HS-5 (cell line): ENCODE measurements around the gene SLC25A43.
"Not testable (repeated sequence)": the region's sequence is repeated elsewhere in the genome, so short reads cannot be mapped to it uniquely, and the experiment has no call there.

Experiments used
- DNase-seq: peaks from one replicate; pipeline ENCODE4 v3.0.0-alpha.2; 2012; ENCODE audit warnings: low read depth

The SLC25A43 gene

GRCh38 chrX:119468551-119469312, 69.6 kb downstream of the SLC25A43 start:
- no peak for DNase-seq

DNA sequence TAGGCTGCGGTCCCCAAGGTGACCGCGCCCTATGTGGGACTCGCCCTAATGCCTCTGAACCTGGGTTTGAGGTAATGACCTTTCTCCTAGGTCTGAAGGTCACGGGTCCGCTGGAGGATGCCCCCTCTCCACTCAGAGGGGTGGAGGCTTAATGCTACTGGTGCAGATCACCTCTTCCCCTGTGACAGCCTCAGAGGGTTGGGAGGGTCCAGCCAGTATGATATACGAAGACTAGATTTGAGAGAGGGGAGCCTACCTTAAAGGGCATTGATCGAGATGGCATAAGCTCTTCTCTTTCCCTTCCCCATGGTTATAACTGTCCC, 70.1 kb downstream of the SLC25A43 start:
- no peak for DNase-seq

DNA sequence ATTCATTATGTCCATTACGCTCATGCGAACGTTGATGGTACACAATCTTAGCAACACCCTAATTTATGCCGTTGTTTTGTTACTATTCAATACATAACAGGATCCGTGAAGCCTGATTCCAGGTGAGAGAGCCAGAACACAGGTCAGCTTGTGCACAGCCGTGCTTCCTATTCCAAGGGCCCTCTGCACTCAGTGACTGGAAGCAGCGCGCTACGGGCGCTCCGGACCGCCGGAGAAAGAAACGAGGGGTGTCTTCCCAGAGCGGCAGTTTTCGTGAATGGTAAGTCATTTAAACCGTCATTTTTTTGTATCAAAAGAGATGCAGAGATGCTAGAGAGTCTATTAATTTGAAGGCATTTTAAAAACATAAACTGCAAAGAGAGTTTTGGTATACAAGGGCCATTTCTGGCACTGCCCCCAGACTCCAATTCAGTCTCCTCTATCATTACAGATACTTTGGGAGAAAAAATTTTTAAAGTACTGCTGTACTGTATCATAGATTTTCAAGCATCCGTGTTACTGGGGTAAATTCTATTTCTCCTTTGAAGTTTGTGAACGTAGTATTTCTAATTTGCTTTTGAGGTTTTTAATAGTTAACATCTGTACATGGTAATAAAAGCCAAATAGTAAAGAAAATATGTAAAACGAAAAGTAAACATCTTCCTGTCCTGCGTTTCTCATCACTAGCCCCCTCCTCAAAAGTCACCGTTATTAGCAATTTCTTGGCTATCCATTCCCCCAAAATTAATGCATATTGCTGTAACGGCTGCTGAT, 75.7 kb downstream of the SLC25A43 start:
- DNase-seq = no peak

DNA sequence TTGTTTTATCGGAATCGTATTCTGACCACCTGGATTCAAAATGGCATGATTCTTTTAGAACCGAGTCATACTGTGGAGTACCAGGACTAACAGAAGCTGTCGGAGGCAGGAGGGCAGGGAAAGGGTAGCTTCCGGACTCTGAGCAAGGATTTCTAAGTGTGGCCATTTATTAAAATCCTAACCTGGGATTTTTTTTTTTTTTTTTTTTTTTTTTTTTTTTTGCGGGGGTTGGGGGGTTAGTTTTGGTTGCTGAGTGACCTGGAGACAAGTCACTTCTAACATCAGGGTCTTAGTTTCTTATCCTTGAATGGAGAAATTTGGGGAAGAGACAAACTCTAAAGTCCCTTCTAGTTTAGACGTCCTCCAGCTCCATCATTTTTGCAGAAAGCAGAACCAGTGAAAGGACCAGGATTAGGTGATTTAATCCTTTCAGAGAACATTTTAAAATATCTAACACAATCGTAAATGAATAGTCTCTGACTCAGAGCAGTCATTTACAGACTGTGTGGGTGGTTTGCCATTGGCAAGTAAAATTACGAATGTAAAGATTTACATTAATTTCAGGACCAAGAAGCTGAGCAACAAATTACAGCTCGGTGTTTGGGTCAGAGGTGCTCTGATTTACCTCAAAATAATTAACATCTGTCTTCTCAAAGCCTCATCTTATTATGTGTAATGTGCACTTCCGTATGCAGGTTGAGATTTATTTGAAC, 76.4 kb downstream of the SLC25A43 start:
- DNase-seq = no peak

DNA sequence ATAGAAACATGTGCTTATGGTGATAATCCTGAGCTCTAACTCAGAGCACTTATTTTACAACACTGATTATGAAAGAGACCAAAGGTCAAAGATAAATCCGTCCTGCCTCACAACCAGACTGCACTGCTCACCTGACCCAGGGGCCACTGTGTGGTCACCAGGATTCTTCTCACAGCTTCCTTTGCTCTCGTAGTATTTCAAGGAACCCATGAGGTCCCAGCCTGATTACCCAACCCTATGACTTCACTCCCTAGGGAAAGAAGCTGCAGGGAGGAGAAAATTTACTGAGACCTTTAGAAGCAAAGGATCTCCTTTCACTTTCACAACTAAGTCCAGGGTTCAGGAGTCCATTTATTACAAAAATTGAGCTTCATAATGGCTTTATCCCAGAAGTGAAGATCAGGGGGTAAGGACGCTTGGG, 78.7 kb downstream of the SLC25A43 start:
- peak; percentile 65 for DNase-seq

DNA sequence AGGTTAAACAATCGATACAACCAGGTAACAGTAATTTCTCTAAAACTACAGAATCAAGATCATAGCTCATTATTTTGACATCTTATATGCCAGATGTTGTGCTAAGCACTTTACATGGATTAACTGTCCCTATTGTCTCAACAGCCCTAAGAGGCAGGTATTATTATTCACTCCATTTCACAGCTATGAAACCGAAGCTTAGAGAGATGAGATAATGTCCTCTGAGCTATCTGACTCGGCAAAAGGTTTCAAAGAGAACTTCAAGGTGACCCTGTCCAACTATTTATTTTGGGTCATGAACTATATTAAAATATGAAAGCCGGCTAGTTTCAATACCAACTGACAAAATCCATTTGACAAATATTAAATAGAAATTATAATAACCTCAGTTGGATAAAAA, 79.4 kb downstream of the SLC25A43 start:
- DNase-seq = no peak

- DNase-seq = no peak
Measured at GRCh38 chrX:119479845-119480244, 80.7 kb downstream of the SLC25A43 start.

DNA sequence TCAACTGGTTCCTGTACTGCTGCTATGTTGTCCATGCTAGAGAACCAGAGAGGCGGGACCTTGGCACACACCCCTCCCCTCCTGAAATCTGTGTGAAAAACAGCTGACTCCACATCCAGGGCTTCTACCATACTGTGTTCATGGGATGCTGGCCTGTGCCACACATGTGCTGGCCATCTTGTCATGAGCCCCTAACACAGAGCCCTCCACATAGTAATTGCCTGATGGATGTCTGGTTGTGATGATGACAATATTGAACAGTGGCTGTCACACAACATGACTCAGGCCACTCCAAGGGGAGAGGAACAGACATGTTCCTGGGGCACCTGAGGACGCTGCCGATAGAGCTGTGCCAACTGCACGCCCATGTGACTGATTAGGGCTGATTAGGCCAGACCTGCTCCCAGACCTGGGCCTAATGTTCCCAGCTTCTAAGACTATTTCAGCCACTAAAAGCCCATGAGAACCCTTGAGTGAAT, 82.2 kb downstream of the SLC25A43 start:
- DNase-seq = no peak

DNA sequence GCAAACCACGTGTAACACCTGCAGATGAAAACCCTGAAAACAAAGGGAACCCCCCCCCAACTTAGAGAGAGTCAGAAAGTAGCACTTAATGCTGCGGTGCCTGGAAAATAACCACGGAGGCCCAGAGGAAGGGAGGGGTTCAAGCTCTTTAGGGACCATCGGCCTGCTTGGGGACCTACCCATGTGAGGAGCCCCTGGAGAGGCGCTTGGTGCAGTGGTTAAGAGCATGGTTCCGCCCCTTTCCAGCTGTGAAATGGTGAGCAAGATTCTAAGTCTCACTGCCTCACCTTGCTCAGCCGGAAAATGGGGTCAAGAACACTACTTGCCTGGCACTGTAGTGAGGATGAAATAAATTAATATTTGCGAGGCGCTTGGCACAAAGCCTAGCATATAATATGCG, 82.9 kb downstream of the SLC25A43 start:
- DNase-seq = no peak

GRCh38 chrX:119482481-119483480, 83.6 kb downstream of the SLC25A43 start:
- no peak for DNase-seq

- no peak for DNase-seq
Measured at GRCh38 chrX:119486745-119487144, 87.6 kb downstream of the SLC25A43 start.

- not testable (repeated sequence) for DNase-seq
Measured at GRCh38 chrX:119487766-119488165, 88.6 kb downstream of the SLC25A43 start.

GRCh38 chrX:119488749-119489148, 89.6 kb downstream of the SLC25A43 start:
- DNase-seq = no peak

DNA sequence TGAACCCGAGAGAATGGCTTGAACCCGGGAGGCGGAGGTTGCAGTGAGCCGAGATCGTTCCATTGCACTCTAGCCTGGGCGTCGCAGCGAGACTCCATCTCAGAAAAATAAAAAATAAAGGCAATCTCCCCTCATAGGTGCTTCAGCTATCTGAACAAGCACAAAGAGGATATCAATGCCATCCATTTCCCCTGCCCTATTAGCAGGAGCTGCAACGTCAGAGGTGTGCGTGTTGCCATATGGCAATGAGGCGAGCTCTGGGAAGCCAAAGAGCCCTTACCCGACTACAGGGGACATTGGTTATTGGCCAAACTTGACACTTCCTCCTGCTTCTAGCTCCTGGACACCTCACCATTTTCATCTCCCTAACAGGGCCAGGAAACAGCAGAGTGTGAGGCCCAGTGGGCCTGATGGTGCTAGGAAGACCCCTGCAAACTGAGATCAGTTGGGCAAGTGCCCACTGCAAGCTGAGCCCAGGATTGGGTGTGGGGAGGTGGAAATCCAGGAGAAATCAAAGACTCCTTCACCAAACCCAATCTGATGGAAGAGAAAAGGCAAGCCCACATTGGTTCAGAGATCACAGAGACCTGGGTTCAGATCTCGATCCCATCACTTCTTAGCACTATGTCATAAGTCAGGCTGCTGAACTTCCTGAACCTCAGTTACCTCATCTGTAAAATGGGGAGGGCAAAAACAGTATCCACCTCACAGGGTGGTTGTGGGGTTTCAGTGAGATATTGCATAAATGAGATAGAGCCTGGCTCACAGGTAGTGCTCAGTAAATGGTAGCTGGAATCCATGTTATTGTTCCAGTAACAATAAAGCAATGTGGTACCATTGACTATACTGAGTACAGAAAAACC, 90.3 kb downstream of the SLC25A43 start:
- no peak for DNase-seq

GRCh38 chrX:119492463-119492862, 93.3 kb downstream of the SLC25A43 start:
- no peak for DNase-seq

GRCh38 chrX:119493851-119494495, 94.8 kb downstream of the SLC25A43 start:
- not testable (repeated sequence) for DNase-seq

GRCh38 chrX:119495734-119496726, 96.9 kb downstream of the SLC25A43 start:
- DNase-seq = no peak

DNA sequence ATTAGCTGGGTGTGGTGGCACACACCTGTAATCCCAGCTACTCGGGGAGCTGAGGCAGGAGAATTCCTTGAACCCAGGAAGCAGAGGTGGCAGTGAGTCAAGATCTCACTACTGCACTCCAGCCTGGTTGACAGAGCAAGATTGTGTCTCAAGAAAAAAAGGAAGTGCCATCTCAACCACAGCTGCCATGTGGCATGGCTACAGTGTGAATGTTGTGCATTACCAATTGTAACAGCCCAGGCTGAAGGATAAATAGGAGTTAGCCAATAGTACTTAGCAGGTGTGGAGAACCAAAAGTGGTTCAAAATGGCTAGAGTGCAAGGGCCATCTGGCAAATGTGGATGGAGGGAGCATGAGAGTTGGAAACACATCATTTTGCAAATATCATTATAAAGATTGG, 98.0 kb downstream of the SLC25A43 start:
- no peak for DNase-seq
